ENCODE data around the gene PSAT1.

Gene PSAT1

DNA sequence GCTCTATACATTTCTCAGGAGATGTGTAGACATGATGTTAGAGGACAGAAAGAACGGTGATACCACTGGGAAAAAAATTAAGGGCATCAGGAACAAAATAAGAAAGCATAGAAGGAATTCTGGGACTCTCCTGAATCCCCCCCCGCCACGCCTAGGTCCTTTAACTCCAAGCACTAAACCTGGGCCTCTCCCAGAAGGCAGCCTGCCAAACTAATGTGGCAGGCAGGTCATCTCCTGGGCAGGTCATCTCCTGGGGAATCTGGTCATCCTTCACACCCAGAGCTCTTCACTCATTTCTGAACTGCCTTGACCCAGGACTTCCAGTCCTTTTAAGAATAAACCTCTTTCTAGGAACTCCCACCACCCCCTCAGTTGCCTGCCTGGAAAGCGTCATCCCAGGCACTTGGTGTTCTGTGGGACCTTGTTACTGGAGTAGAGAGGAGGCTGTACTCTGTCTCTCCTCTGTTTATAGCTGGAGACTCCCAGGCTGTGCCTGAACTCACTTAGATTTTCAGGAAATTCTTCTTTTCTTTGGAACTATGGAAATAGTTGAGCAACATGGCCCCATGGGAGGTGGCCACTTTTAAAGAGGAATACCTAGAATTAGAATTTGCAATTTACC is 24.1 kb downstream of the PSAT1 start:
- peaks cover 3% of the 10 kb centered on the region for H3K27me3 Mint-ChIP-seq (ENCODE audit: low read depth, poor library complexity)
- H3K4me3 Mint-ChIP-seq, result no peak overlapping the region
- peaks cover 96% of the 10 kb centered on the region for H3K36me3 Mint-ChIP-seq (ENCODE audit: low read depth)
- no peak for DNase-seq
- H3K4me1 Mint-ChIP-seq, result no peaks in the 10 kb centered on the region
- H3K9me3 Mint-ChIP-seq, result peaks cover 6% of the 10 kb centered on the region
- TF ChIP-seq, protein P1, sequence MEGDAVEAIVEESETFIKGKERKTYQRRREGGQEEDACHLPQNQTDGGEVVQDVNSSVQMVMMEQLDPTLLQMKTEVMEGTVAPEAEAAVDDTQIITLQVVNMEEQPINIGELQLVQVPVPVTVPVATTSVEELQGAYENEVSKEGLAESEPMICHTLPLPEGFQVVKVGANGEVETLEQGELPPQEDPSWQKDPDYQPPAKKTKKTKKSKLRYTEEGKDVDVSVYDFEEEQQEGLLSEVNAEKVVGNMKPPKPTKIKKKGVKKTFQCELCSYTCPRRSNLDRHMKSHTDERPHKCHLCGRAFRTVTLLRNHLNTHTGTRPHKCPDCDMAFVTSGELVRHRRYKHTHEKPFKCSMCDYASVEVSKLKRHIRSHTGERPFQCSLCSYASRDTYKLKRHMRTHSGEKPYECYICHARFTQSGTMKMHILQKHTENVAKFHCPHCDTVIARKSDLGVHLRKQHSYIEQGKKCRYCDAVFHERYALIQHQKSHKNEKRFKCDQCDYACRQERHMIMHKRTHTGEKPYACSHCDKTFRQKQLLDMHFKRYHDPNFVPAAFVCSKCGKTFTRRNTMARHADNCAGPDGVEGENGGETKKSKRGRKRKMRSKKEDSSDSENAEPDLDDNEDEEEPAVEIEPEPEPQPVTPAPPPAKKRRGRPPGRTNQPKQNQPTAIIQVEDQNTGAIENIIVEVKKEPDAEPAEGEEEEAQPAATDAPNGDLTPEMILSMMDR (IDR thresholded peaks at IDR 0.05), result no peak
- no peak overlapping the region for H3K27ac Mint-ChIP-seq

DNA sequence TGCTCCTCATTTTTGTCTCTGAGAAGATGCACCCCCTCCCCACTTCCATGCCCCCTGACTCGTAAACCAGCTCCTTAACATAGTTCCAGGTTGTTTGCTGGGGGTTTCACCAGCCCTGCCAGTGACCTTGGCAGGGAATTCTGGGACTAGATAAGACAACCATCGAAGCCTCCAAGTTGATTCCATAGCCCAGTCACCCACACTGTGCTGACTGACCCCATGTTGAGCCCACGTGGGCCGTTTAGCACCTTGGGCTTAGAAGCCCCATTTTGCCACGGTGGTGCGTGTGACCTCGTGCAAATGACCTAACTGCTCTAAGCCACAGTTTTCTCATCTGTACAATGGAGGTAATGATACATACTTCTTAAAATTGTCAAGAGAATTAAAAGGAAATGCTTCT is 24.6 kb downstream of the PSAT1 start:
- DNase-seq, result no peak
- H3K4me3 Mint-ChIP-seq, result no peak overlapping the region
- H3K4me1 Mint-ChIP-seq, result no peaks in the 10 kb centered on the region
- H3K27ac Mint-ChIP-seq, result no peak overlapping the region
- peaks cover 3% of the 10 kb centered on the region for H3K27me3 Mint-ChIP-seq (ENCODE audit: low read depth, poor library complexity)
- TF ChIP-seq, protein P1 (IDR thresholded peaks at IDR 0.05), result no peak
- H3K36me3 Mint-ChIP-seq (ENCODE audit: low read depth), result peaks cover 96% of the 10 kb centered on the region
- H3K9me3 Mint-ChIP-seq, result peaks cover 9% of the 10 kb centered on the region

DNA sequence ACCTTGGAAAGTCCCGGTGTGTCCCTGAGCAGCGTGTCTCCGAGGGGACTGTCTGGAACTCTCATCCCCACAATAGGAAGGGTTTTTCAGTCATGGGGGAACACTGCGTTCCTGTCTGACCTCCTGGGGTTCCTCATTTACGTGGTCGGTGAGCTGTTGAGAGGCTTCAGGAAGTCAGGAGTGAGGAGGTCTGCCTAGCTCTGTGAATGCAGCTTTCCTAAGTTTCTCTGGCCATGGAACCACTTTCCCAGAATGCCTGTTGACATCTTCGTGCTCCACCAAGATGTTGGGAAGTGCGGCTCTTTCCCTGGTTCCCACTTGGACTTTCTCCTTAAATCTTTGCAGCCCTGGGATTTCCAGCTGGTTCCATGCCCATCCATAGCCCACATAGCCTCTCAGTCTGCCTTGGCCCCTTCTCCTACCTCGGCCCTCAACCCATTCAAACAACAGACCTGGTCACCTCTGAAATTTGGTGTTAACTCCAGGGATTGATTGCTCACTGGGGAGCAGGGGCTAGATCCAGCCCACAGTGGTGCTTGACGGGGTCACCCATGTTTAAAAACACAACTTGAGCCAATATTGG is 27.2 kb downstream of the PSAT1 start:
- peaks cover 96% of the 10 kb centered on the region for H3K36me3 Mint-ChIP-seq (ENCODE audit: low read depth)
- no peak overlapping the region for H3K27ac Mint-ChIP-seq

DNA sequence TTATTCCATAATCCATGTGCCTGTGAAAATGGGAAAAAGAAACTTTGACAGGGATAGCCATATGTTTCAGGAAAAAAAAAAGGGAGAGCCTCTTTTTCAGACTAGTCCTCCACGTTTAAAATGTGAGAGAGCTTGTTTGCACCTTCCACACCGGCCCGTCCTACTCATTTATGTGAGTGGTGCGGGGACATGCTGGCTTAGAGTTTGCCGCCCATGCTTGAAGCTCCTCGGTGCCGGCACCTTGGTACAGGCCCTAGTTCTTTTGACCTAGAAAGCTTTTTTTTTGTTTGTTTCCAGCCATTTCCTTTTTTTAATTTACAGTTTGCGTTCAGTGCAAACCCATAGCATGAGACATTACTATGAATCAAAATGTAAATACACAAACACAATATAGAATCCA is 27.8 kb downstream of the PSAT1 start:
- peaks cover 9% of the 10 kb centered on the region for H3K9me3 Mint-ChIP-seq
- no peaks in the 10 kb centered on the region for H3K4me1 Mint-ChIP-seq
- no peak overlapping the region for H3K4me3 Mint-ChIP-seq
- no peaks in the 10 kb centered on the region for H3K27me3 Mint-ChIP-seq (ENCODE audit: low read depth, poor library complexity)
- TF ChIP-seq, protein P1 (IDR thresholded peaks at IDR 0.05), result no peak
- H3K27ac Mint-ChIP-seq, result no peak overlapping the region
- DNase-seq, result no peak
- peaks cover 96% of the 10 kb centered on the region for H3K36me3 Mint-ChIP-seq (ENCODE audit: low read depth)

More for the DNA sequence above, 27.2 kb downstream of the PSAT1 start:
- Mint-ChIP-seq H3K9me3 (peaks cover 9% of the 10 kb centered on the region), H3K4me1 (no peaks in the 10 kb centered on the region), H3K4me3 (no peak overlapping the region), H3K27me3 (ENCODE audit: low read depth, poor library complexity) (no peaks in the 10 kb centered on the region)
- no peak for DNase-seq
- TF ChIP-seq, protein P1 (IDR thresholded peaks at IDR 0.05), result no peak

DNA sequence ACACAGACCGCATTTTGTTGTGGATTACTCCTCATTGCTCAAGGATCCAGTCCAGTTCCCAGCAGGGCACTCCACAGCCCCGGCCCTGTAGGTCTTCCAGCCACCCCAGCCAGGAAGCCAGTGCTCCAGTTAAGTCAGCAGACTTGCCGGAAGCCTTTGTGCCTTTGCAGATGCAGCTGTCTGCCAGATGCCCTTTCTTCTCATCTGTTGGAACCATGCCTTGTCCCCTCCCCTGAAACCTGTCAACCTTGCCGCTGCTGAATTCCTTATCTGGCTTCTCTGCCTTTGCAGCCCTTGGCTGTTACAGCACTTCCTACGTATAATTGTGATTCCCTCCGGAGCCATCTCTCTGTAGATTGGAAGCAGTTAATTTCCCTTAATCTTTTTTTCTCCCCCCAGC is 28.4 kb downstream of the PSAT1 start:
- Mint-ChIP-seq H3K4me1 (no peaks in the 10 kb centered on the region), H3K36me3 (ENCODE audit: low read depth) (peaks cover 95% of the 10 kb centered on the region), H3K27me3 (ENCODE audit: low read depth, poor library complexity) (no peaks in the 10 kb centered on the region), H3K9me3 (peaks cover 9% of the 10 kb centered on the region), H3K4me3 (no peak overlapping the region), H3K27ac (peak overlapping the region; percentile 70)
- DNase-seq, result no peak
- TF ChIP-seq, protein P1 (IDR thresholded peaks at IDR 0.05), result no peak

DNA sequence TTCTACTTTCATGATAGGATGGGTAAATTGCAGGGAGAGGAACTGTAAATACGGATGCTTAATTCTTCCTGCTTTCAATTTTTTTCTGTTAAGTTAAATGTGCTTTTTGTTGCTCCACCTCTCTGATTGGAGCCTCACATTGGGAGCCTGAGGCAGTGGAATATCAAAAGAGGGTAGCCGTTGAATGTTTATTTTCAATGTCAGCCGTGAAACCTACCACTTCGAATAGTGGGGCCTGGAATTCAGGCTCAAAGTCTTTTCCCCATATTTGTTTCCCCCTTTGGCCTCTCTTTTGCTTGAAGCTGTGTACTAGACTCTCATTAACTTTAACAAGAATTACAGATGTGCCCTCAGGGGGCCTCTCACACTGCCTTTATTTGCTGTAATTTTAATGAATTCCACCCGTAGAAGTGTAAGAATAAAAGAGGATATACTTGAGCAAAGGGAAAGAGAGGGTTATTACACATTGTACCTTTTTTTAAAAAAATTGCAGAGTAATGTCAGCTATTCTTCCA is 29.0 kb downstream of the PSAT1 start:
- Mint-ChIP-seq H3K27ac (peak overlapping the region; percentile 70), H3K4me1 (no peaks in the 10 kb centered on the region), H3K36me3 (ENCODE audit: low read depth) (peaks cover 94% of the 10 kb centered on the region), H3K27me3 (ENCODE audit: low read depth, poor library complexity) (no peaks in the 10 kb centered on the region), H3K4me3 (no peak overlapping the region), H3K9me3 (peaks cover 9% of the 10 kb centered on the region)
- DNase-seq, result no peak
- TF ChIP-seq, protein P1 (IDR thresholded peaks at IDR 0.05), result no peak
